HG03064 (cell line): ENCODE data around the gene USP9X.
"Not testable (repeated sequence)": the region's sequence is repeated elsewhere in the genome, so short reads cannot be mapped to it uniquely, and the experiment has no call there.

ENCODE experiments used
- ATAC-seq: cut with Tn5 transposase; IDR thresholded peaks from one replicate; pipeline ENCODE4 v1.9.1; 2021; ENCODE audit warnings: low read depth; ENCODE audit not compliant: unreplicated experiment

USP9X gene

DNA sequence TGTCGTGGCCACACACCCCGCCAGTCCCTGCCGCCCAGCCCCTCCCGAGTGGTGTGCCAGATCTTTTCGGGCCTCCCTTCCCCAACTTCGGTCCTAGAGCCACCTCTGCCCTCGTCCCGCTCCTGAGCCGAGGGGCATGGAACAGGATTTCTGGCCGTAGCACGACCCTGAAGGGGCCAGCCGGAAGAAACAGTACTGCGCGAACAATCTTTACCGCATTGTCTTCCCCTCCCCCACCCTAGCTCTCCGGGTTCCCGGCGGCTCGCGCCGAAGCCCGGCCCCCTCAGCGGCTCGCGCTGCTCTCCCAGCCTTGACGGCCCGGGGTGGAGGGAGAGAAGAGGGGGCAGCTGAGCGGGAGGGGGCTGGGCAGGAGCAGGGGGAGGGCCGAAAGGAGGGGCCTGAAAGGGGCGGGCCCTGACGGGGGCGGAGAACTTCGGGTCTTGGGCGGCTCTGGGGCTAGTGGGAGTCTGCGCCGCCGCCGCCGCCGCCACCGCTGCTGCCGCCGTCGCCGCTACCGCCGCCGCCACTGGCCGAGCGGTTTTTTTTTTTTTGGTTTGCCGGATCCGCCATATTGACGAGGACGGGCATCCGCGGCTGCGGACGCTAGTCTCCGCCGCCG is at the start of gene USP9X:
TSS of gene USP9X (plus strand) at position 553 of the 619 bp plus-strand sequence. CDS start 38,184 bp downstream, outside the sequence.
- peak; percentile 57 for ATAC-seq

- ATAC-seq, result no peak
These were observed 49.7 kb upstream of the USP9X start for GRCh38 chrX:41035582-41035981.

GRCh38 chrX:41036668-41037326 is 48.4 kb upstream of the USP9X start:
- ATAC-seq, result no peak

- no peak for ATAC-seq
These were observed 42.0 kb upstream of the USP9X start for GRCh38 chrX:41043196-41043595.

DNA sequence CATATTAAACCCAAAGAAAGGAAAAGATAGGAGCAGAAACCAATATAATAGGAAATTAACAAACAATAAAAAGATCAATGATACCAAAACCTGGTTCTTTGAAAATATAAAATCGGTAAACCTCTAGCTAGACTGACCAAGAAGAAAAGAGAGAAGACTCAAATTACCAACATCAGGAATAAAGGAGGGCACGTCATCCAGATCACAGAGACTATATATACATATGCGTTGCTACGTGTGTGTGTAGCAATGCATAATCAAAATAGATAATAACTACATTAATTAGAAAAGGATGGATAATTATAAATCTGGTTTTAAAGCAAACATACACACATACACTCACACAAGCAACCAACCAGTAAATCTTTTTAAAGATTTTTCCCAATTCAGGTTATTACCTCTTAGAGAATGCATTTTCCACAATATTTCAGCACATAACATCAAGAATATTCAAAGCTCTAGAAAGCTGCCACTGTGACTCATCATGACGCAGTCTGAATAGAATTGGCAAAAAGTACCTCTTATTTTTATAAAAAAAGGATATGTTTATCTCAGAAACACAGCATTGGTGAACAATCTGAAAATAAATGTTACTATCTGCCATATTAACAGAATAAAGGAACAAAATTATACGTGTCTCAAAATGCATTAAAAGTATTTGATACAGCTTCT is 41.4 kb upstream of the USP9X start:
- no peak for ATAC-seq

DNA sequence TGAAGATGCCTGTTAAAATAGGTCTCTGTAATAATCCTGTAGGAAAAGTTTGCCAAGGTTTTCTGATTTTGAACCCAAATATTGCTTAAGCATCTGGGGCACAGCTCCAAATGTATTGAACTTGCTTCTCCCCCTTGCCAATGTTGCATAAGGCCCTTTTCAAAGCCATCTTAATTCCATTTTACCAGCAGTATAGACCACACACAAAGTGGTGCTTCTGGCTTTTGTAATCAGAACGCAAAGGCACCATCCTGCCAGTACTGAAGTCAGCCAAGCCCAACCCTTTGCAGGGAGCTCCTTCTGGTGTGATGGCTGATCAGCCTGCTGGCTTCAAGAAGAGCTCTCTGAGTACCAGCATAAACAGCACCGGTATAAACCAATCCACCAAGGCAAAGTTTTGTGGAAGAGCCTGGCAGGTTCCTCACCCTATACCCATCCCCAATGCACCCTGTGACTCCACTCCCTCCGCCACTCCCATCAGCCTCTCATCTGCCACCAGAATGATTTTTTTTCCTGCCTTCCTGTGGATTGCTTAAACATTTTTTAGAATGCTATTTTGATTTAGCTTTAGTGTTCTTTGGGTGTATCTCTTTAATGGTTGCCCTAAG is 39.2 kb upstream of the USP9X start:
- no peak for ATAC-seq

DNA sequence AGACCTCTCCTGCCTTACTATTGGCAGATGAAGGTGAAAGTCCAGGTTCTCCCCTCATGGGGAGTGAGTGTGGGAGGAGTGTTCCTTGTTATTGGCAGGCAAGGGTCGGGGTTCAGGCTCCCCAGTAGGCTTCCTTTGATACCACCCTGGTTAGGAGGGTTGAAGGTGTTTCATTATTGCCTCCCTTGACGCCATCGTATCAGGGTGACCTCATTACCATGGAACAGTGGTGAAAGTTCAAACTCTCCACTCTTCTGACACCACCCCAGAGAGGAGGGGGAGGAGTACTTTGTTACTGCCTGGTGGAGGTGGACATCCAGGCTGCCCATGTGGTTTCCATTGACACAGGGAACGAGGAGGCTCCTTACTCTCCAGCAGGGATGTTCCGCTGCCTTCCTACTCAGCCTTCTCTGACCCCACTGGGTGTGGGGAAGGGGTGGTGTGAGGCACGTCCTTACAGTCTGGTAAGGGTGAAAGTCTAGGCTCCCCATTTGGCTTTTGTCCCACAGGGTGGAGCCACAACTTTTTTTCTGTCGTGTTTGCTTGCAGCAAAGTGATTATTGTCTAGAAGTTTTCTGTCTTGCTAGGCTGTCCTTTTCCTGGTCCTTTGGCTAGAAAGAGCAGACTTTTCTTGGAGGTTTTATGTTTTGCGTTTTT is 37.2 kb upstream of the USP9X start:
- no peak for ATAC-seq

DNA sequence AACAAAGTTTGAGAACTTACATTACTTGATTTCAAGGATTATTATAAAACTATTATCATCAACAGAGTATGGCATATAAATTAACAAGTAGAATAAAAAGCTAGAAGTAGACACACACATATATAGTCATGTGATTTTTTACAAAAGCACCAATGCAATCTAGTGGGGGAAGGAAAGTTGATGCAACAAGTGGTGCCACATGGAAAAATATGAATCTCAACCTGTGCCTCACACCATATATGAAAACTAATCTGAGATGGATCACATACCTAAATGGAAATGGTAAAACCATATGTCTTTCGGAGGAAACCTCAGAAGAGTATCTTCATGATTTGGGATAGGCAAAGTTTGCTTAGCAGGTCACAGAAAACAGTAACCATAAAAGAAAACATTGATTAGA is 34.9 kb upstream of the USP9X start:
- no peak for ATAC-seq

DNA sequence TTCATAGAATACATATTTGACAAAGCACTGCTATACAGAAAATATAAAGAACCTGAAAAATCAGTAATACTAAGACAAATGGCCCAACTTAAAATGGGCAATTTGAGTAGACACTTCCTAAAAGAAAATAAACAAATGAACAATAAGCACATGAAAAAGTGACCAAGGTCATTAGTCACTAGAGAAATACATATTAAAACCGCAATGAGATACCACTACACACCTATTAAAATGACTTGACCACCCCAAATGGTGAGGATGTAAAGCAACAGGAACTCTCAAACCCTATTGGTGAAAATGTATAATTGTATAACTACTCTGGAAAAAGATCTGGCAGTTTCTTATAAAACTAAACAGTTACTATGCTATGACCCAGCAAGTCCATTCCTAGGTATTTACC is 34.0 kb upstream of the USP9X start:
- no peak for ATAC-seq

DNA sequence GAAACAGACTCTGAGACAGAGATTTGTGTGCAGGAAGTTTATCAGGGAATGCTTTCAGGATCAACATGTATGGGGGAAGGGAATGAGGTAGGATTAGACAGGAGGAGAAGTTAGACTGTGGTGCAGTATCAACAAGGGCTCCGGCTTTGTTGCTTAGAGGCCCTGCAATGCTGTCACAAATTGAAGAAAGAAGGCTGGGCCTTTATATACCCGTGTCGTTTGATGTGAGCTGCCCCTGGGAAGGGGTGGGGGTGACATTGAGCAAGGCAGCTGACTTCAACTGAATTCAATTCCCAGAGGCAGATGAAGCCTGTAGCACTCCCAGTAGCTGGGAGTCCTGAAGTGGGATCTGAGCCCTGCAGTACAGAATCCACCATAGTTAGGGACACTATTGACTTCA is 29.5 kb upstream of the USP9X start:
- ATAC-seq, result no peak

- not testable (repeated sequence) for ATAC-seq
These were observed 22.0 kb upstream of the USP9X start for GRCh38 chrX:41063276-41063675.

DNA sequence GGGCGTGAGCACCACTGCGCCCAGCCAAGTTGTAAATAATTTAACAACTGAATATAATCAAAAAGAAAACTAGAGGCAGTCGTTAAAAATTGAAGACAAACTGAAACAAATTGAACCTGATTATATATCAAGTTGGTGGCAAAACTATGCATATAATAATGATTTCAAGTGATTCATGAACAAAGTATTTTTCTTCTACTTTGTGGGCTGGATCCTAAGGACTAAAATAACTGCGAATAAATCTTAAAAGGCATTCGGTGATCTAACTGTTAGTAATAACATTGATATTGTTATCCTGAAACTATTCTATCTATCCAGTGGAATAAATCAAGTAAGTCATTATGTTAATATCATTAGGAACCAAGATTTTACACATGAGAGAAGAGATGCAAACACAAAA is 21.2 kb upstream of the USP9X start:
- ATAC-seq, result no peak

- ATAC-seq, result no peak
These were observed 18.9 kb upstream of the USP9X start for GRCh38 chrX:41066391-41066790.

DNA sequence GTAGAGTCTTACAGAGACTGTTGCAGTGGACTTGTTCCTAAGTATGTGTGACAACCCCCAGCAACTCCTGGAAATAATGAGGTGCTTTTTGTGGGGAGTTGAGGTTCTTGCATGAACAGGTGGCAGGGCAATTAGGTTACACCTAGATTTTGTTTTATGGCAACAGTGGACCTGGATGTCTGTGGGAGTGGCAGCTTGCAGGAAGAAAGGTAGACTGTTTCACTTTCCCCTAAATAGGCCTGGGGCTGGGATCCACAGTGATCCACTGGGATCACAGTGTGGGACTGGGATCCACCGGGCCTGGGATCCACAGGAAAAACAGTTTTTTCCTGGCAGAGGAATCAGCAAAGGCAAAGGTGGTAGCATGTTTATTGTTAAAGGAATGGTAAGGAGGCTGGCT is 18.3 kb upstream of the USP9X start:
- no peak for ATAC-seq

- no peak for ATAC-seq
These were observed 17.5 kb upstream of the USP9X start for GRCh38 chrX:41067721-41068120.

DNA sequence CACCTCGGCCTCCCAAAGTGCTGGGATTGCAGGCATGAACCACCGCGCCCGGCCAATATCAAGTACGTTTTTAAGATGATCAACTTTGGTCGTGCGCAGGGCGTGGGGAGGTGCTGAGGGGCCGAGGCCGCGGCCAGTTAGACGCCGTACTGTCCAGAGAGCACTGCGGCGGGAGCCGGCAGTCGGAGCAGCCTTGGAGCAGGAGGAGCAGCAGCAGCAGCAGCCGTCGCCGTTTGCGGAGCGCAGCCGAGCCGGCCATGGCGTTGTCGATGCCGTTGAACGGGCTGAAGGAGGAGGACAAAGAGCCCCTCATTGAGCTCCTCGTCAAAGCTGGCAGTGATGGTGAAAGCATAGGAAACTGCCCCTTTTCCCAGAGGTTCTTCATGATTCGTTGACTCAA is 8.5 kb upstream of the USP9X start:
- no peak for ATAC-seq

DNA sequence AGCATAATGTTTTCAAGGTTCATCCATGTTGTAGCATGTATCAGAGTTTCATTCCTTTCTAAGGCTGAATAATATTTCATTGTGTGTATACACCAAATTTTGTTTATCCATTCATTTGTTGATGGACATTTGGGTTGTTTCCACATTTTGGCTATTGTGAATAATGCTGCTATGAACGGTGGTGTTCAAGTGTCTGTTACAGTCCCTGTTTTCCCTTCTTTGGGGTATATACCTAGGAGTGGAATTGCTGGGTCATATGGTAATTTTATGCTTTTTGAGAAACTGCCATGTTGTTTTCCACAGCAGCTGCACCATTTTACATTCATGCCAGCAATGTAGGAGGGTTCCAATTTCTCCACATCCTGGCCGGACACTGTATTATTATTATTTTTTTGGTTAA is 3.4 kb upstream of the USP9X start:
- no peak for ATAC-seq

GRCh38 chrX:41082783-41083182 is 2.5 kb upstream of the USP9X start:
- ATAC-seq, result no peak

DNA sequence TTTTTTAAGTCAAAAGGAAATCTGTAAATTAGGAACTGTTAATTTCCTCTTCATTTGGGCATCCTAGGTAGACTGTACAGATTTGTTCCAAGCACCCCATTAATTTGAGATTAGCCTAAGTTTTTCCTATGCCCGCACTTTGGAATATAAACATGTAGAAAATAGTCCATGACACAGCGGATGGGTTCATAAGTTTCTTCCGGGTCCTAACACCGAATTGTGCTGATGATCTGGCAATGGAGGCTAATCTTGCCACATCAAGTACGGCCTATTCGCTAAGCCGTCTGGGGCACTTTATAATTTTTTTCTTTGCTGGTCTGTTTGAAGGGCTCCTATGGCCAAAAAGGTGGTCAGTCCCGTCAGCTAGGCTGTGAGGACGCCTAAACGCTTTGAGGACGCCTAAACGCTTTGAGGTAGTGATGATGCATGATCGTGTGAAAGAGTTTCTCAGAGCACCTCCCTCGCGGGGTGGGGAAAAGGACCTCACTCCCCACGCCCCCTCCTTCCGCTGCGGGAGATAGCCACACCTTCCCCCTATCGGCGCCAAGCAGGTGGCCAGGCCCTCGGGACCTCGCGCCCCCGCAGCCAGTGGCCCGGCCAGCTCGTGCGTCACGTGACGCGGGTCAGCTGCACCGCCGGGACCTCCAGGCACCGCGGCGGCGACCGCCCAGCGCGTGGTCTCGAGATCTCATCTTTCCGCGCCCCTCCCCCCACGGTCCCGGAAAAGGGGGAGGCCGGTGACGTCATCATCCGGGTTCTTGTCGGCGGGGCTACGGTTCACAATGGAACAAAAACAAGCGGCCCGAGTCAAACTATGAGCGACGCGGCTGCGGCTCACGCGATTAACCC is 977 bp upstream of the USP9X start:
- peak; percentile 57 for ATAC-seq

DNA sequence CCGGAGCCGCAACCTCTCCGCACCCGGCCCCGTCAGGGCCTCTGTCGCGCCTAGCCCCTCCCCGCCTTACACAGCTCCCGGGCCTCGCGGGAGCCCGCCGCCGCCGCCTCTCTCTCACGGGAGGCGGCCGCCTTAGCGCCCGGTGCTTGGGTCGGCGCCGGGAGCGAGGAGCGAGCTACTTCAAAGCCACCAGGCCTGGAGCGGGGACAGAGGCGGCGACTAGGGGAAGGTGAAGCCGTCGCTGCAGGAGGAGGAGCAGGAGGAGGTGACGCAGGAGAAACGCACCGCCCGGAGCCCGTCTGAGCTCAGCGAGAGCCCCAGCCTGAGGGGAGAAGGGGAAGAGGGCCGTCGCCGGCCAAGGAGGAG is 250 bp downstream of the USP9X start:
- ATAC-seq, result peak; percentile 27
